Psoas muscle (tissue), 8 donors: ENCODE measurements around the gene CNOT2. TPM values are rescaled to one million over a fixed set of nuclear protein-coding genes. Genes with fewer than 3 reads are reported as not detected.

Experiments used
- ATAC-seq, 4 donors: fragments of 200-7000 bp; cut with Tn5 transposase; one replicate each; pipeline ENCODE4 v1.9.1; 2020; ENCODE audit warnings: moderate library complexity in 3 of 4, mild to moderate bottlenecking in 2 of 4
- DNase-seq, 2 donors: peaks; one replicate each; pipeline ENCODE4 v3.0.0-alpha.2; 2020
- H3K27ac ChIP-seq: fragments of 200-600 bp; one replicate; pipeline ENCODE4 v1.8.0; 2022
- H3K27me3 ChIP-seq, 3 donors: fragments of 200-600 bp in 1 of 3; one replicate each; pipeline versions ENCODE4 v1.6.1 to v1.8.0; 2013 to 2022; ENCODE audit warnings: low read length in 2 of 3, mild to moderate bottlenecking in 2 of 3, moderate library complexity in 1 of 3; ENCODE audit not compliant: insufficient read depth in 3 of 3
- H3K36me3 ChIP-seq, 2 donors: fragments of 200-600 bp in 1 of 2; one replicate each; pipeline versions ENCODE4 v1.6.1 to v1.8.0; 2013 to 2022; ENCODE audit warnings: low read depth in 1 of 2, mild to moderate bottlenecking in 1 of 2, moderate library complexity in 1 of 2; ENCODE audit not compliant: insufficient read depth in 1 of 2
- H3K4me1 ChIP-seq: fragments of 200-600 bp; one replicate; pipeline ENCODE4 v1.8.0; 2022
- H3K4me3 ChIP-seq: fragments of 200-600 bp; one replicate; pipeline ENCODE4 v1.8.0; 2022; ENCODE audit warnings: mild to moderate bottlenecking
- H3K9me3 ChIP-seq: fragments of 200-600 bp; one replicate; pipeline ENCODE4 v1.8.0; 2022
- whole genome bisulfite sequencing, 3 donors: extraction: QIAGEN DNeasy Blood & Tissue Kit; methylation state at CpG; one replicate each; pipeline versions ENCODE4 v1.1.6 to v1.1.7; 2013; 5-methylcytosine and 5-hydroxymethylcytosine counted together
- intact Hi-C, 2 donors: fragments of 100-400 bp; cut with DNase I; formaldehyde crosslinking; loops; one replicate each; pipeline versions ENCODE4 v1.11.0 to v1.14.2; 2022
- polyA plus RNA-seq, 3 donors: library from polyadenylated mRNA; stranded (reverse); fragments of 200-250 nt; gene quantifications; one replicate each; pipeline ENCODE4 v1.2.3, GENCODE V29; 2013
- total RNA-seq, 4 donors: library from RNA; stranded (reverse); fragmentation: NEBNext Ultra II Directional in 2 of 4; extraction: Animal tissue kit (Norgen Biotek cat#: 25700) in 2 of 4; gene quantifications; one replicate each; pipeline versions ENCODE4 v1.2.1 to v1.2.4, GENCODE V29; 2021 to 2023
- TF ChIP-seq, protein P1 (sequence below): fragments of 200-600 bp; IDR thresholded peaks from one replicate; pipeline ENCODE4 v1.8.0; 2022; ENCODE audit warnings: antibody characterized with exemption
- donor health status: healthy with polysubstance abuse.
- donor health status: DM: no; HTN: no; CAD: no; lungs with moderate emphysema.
- donor health status: Bipolar disorder and iron deficiency.
- donor health status: healthy.
- donor health status: DM: yes; HTN: yes; CAD: no.
- donor health status: DM: no; HTN: no; CAD: no.
- donor health status: DM: no; HTN: no; CAD: no.
- donor health status: DM: yes; HTN: yes; CAD: no.

Gene CNOT2
- total and polyA plus RNA-seq, 7 donors = 28.5 to 46.3 (median 34.7) TPM

GRCh38 chr12:70321191-70321590, 78.0 kb downstream of the CNOT2 start:
- no peak for ATAC-seq
- Histone ChIP-seq H3K36me3 (peaks cover 0 to 4% of the 10 kb centered on the region in 2 donors), H3K4me1 (no peaks in the 10 kb centered on the region), H3K27ac (no peak overlapping the region), H3K9me3 (no peaks in the 10 kb centered on the region), H3K27me3 (no peaks in the 10 kb centered on the region), H3K4me3 (no peak overlapping the region)
- intact Hi-C loops = no loop called here
- no peak for DNase-seq
- TF ChIP-seq, protein P1, sequence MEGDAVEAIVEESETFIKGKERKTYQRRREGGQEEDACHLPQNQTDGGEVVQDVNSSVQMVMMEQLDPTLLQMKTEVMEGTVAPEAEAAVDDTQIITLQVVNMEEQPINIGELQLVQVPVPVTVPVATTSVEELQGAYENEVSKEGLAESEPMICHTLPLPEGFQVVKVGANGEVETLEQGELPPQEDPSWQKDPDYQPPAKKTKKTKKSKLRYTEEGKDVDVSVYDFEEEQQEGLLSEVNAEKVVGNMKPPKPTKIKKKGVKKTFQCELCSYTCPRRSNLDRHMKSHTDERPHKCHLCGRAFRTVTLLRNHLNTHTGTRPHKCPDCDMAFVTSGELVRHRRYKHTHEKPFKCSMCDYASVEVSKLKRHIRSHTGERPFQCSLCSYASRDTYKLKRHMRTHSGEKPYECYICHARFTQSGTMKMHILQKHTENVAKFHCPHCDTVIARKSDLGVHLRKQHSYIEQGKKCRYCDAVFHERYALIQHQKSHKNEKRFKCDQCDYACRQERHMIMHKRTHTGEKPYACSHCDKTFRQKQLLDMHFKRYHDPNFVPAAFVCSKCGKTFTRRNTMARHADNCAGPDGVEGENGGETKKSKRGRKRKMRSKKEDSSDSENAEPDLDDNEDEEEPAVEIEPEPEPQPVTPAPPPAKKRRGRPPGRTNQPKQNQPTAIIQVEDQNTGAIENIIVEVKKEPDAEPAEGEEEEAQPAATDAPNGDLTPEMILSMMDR = no peak
- 90 to 93% (median 92%) methylated on average over 2 of the region's 2 CpGs for WGBS, 3 donors

GRCh38 chr12:70327541-70327940, 84.3 kb downstream of the CNOT2 start:
- TF ChIP-seq, protein P1 = no peak
- no peak overlapping the region for H3K4me3 ChIP-seq
- no peaks in the 10 kb centered on the region for H3K4me1 ChIP-seq
- DNase-seq = no peak
- 97 to 99% (median 99%) methylated on average over 2 of the region's 2 CpGs for whole genome bisulfite sequencing, 3 donors
- intact Hi-C loops = no loop called here
- no peak for ATAC-seq
- no peaks in the 10 kb centered on the region for H3K27me3 ChIP-seq
- H3K9me3 ChIP-seq = no peaks in the 10 kb centered on the region
- H3K27ac ChIP-seq = no peak overlapping the region
- peaks cover 2 to 9% of the 10 kb centered on the region in 2 donors for H3K36me3 ChIP-seq

GRCh38 chr12:70329728-70330127, 86.5 kb downstream of the CNOT2 start:
- no peak overlapping the region for H3K4me3 ChIP-seq
- peaks cover 2 to 9% of the 10 kb centered on the region in 2 donors for H3K36me3 ChIP-seq
- no peaks in the 10 kb centered on the region for H3K27me3 ChIP-seq
- H3K4me1 ChIP-seq = no peaks in the 10 kb centered on the region
- intact Hi-C loops = no loop called here
- no peak for DNase-seq
- H3K9me3 ChIP-seq = no peaks in the 10 kb centered on the region
- WGBS, 3 donors = 86 to 94% (median 91%) methylated on average over 3 of the region's 3 CpGs
- no peak for ATAC-seq
- H3K27ac ChIP-seq = no peak overlapping the region
- TF ChIP-seq, protein P1 = no peak

DNA sequence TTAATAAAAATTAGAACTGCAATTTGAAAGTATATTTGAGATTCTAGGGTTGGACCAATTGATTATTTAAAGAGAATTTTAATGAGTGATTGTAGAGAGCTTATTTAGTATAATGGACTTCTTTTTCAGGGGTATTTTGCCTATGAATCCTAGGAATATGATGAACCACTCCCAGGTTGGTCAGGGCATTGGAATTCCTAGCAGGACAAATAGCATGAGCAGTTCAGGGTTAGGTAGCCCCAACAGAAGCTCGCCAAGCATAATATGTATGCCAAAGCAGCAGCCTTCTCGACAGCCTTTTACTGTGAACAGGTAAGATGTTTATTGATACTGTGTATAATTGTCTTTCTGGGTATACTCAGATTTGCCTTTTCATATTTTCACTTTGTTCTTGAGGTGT, 86.9 kb downstream of the CNOT2 start:
- intact Hi-C loops = no loop called here
- Histone ChIP-seq H3K27ac (no peak overlapping the region), H3K4me1 (no peaks in the 10 kb centered on the region), H3K9me3 (no peaks in the 10 kb centered on the region), H3K36me3 (peaks cover 2 to 13% of the 10 kb centered on the region in 2 donors), H3K4me3 (no peak overlapping the region), H3K27me3 (no peaks in the 10 kb centered on the region)
- 92 to 100% (median 96%) methylated on average over 2 of the region's 2 CpGs for WGBS, 3 donors
- ATAC-seq (no peak), DNase-seq (no peak)
- TF ChIP-seq, protein P1 = no peak

DNA sequence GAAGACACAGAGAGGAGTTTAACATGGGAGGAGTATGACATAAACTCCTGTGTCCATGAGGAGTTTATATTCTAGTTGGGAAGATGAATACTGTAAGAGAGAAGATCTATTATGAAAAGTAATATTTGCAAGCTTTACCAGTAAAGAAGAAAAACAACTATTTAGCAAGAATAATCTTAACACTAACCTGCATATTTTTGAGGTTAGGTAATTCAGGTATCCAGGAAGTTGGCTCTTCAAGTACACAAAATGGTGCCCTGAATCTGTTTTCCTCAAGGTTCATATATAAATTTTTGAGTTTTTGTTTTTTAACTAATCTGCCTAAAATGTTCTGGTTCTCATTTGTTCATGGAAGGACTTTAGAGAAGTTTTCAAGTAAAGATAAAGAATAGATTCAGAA, 89.0 kb downstream of the CNOT2 start:
- no peak overlapping the region for H3K27ac ChIP-seq
- intact Hi-C loops = no loop called here
- H3K27me3 ChIP-seq = no peaks in the 10 kb centered on the region
- no peak for ATAC-seq
- TF ChIP-seq, protein P1 = no peak
- DNase-seq = no peak
- H3K36me3 ChIP-seq = peaks cover 2 to 31% of the 10 kb centered on the region in 2 donors
- H3K9me3 ChIP-seq = no peaks in the 10 kb centered on the region
- H3K4me3 ChIP-seq = no peak overlapping the region
- no peaks in the 10 kb centered on the region for H3K4me1 ChIP-seq
